CD4-positive, alpha-beta T cell treated with Interleukin-6 at 100 ng/mL for 8 hours (primary cell): ENCODE data around the gene BID.

Experiments
- DNase-seq: peaks from one replicate; pipeline ENCODE4 v3.0.0-alpha.2; 2020; ENCODE audit warnings: mixed read lengths, low spot score

BID gene

DNA sequence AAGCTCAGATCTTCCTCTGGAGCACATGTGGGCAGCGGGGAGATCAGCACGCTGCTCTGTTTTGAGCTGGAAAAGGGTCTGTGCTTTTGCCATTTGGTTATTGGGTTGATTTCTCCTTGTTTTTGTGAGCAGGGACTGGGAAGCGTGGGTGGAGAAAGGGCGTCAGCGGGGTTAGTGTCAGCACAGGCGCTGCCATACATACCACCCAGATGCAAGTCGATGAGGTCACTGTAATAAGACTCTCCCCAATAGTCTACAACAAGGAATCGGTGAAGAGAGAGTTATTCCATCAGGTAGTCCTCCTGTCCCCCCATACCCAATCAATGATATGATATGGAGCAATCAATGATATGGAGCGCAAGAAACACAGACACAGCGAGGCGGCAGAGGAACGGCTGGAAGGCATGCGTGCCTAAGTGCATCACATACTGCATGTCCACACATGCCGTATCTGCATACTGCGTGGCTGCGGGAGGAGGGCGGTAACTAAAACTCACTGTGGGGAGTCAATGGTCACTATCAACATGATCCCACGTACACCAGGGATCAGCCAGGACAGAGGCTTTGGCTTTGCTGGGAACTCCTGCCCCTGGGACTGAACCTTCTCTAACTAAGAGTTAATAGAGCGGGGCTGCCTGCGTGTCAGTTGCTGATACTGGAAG, 29.5 kb upstream of the BID start:
- no peak for DNase-seq

DNA sequence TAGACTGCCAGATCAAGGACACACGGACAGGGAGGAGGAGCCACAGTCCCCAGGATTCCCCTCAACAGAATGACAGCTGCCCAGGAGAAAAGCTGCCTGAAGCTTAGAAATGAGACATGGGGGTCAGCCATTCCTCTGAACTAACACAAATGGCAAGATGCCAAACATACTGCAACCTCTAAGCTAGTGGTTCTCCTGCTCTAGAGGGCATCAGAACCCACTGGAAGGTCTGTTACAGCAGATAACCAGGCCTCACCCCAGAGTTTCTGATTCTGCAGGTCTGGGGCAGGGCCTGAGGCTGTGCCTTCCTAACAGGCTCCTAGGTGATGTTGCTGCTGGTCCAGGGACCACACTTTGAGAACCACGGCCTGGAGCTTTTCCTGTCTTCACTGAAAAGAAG, 28.6 kb upstream of the BID start:
- DNase-seq = no peak

DNA sequence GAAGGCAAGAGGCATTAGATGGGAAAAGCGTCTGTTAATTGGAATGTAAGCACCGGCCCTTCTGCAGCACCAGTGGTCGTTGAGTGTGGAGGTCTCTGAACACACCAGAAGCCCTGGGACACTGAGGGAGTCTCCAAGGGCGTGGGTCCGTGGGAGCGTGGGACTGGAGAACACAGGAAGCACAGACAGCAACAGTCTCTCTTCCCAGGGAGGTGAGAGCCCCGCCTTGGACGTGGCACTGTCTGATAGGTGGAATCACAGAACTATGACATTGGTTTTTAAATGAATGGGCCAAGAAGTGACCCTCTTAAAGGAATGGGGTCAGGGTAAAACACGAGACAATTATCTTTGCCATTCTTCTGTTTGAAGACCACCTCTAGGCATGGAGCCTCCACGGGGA, 28.1 kb upstream of the BID start:
- no peak for DNase-seq

GRCh38 chr22:17797721-17798559, 23.7 kb upstream of the BID start:
- no peak for DNase-seq

DNA sequence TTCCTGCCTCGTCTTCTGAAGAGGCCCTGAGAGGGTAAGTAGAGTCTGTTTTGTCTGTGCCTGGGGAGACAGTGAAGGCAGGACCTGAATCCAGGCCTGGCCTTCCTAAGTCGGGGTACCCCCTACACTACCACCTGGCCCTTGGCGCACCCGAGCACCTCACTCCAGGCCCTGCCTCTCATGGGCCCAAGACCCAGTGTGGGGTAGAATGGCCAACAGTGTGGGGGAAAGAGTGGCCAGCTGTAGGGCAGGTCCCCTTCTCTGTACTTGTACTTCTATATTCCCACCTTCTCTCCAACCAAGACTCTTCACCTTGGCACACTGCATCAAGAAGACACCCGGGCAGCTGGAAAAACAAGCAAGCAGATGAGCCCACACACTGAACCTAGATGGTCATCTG, 22.4 kb upstream of the BID start:
- no peak for DNase-seq

- no peak for DNase-seq
These were observed 21.6 kb upstream of the BID start for GRCh38 chr22:17795661-17796548.

GRCh38 chr22:17794726-17795542, 20.7 kb upstream of the BID start:
- DNase-seq = no peak

- no peak for DNase-seq
These were observed 18.7 kb upstream of the BID start for GRCh38 chr22:17792854-17793434.

GRCh38 chr22:17792299-17792698, 18.0 kb upstream of the BID start:
- no peak for DNase-seq

- no peak for DNase-seq
These were observed 16.9 kb upstream of the BID start for GRCh38 chr22:17791196-17791595.

GRCh38 chr22:17789379-17790200, 15.3 kb upstream of the BID start:
- no peak for DNase-seq

DNA sequence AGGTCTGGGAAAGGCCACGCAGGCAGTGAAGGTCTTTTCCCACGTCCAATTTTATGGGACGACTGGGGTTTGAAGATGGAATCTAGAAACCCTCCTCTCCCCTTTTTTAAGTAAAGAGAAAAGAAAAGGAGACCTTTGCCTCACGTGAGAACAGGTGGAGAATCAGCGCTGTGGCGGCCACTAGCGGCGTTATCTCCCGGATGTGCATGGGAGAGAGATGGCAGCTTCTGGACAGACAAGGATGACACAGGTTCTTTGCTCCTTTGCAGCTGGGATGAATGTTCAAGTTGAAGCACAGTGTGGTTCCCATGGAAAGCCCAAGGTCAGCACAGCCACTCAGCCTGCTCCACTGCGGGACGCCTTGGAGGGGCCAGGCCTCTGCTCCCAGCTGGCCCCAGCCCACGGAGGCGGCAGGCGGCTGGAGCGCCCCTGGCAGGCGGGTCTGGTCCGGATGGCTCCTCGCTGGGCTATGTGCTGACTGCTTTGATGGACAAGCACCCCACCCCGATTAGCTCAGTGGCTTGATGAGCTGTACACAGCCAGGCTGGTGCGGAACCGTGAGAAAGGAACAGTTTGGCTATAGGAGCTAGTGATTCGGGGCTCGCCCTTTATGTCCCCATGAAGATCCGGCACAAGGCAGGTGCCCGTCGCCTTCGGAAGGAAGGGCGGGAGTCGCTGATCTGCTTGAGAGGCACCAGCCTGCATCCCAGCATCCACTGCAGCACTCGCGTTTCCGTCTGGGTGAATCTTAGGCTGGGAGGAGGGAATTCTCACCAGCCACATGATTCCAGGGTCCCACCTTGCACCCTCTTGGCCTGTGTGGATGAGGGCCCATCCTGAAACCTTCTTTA, 14.5 kb upstream of the BID start:
- no peak for DNase-seq

- DNase-seq = no peak
These were observed 13.6 kb upstream of the BID start for GRCh38 chr22:17787716-17788330.

GRCh38 chr22:17787241-17787640, 13.0 kb upstream of the BID start:
- DNase-seq = no peak

- DNase-seq = no peak
These were observed 12.3 kb upstream of the BID start for GRCh38 chr22:17786435-17787161.

- DNase-seq = peak; percentile 66
These were observed 11.2 kb upstream of the BID start for GRCh38 chr22:17785185-17786184.

DNA sequence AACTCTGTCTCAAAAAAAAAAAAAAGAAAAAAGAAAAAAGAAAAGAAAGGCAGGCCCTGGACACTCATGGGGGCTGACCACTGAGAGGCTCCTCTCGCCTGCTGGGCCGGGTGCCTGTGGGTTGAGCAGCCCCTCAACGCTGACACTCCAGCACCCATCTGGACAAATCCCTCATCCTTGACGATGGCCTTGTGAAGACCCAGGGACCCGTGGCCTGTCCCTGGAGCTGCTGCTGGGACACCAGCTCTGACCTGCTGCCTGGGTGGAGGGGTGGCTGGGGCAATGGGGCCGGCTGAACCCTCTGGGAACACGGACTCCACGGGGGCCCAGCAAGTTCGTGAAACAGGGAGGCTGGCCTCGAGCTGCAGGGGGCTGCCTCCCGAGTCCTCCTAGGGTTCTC, 10.5 kb upstream of the BID start:
- no peak for DNase-seq
